Measurements from ENCODE around the gene CDH4. TPM values are rescaled to one million over a fixed set of nuclear protein-coding genes. Genes with fewer than 3 reads are reported as not detected.

CDH4 gene
- total and polyA plus RNA-seq, 2 donors (not counting 3 experiments of a cell fraction or from before 2014, with no cell fraction given), result 0.17 to 0.51 TPM

GRCh38 chr20:61733891-61734732 lies 482.1 kb downstream of the CDH4 start:
- no peak for TF ChIP-seq CTCF (IDR thresholded peaks at IDR 0.05; ENCODE audit: extremely low read depth in 1 of 2, insufficient read depth in 1 of 2, low read depth in 1 of 2, low read length in 2 of 2)
- TF ChIP-seq POLR2AphosphoS5 (IDR thresholded peaks at IDR 0.05; ENCODE audit: insufficient read depth, low read depth, low read length), result no peak
- no peak for TF ChIP-seq EZH2 (IDR thresholded peaks at IDR 0.05; ENCODE audit: borderline replicate concordance, low read depth, low read length, severe bottlenecking)
- TF ChIP-seq MAX (IDR thresholded peaks at IDR 0.05; ENCODE audit: insufficient read depth, insufficient read length), result no peak
- TF ChIP-seq JUN (IDR thresholded peaks at IDR 0.05; ENCODE audit: borderline replicate concordance, insufficient read depth, insufficient read length, low read depth), result no peak
- TF ChIP-seq FOS (IDR thresholded peaks at IDR 0.05; ENCODE audit: borderline replicate concordance, insufficient read depth, low read length), result no peak
- no peak for TF ChIP-seq POLR2A (IDR thresholded peaks at IDR 0.05; ENCODE audit: low read depth, low read length)
- TF ChIP-seq MYC (IDR thresholded peaks at IDR 0.05; ENCODE audit: low read depth, low read length), result no peak
- no peak for TF ChIP-seq GATA2 (IDR thresholded peaks at IDR 0.05; ENCODE audit: insufficient read depth, insufficient read length, low read depth, low read length)
- no peak for FAIRE-seq
- CTCF ChIA-PET, result no interaction called here

More at GRCh38 chr20:61733891-61734732, 482.1 kb downstream of the CDH4 start:
- intact Hi-C loops (cut with micrococcal nuclease) (no loop called here), dilution Hi-C loops (cut with MboI; ENCODE audit: extremely low pct_ligation_motif_present, low sequenced_read_pairs) (no loop called here)
- BruUV-seq (replicated peaks), result no TSS peak
- Histone ChIP-seq H3K27me3 (ENCODE audit: control insufficient read depth in 2 of 2, insufficient read depth in 2 of 2, low read length in 2 of 2) (no peaks in the 10 kb centered on the region), H3K4me1 (ENCODE audit: control insufficient read depth, extremely low read depth, insufficient read depth, low read length) (no peaks in the 10 kb centered on the region), H3K36me3 (ENCODE audit: control insufficient read depth in 2 of 2, extremely low read depth in 1 of 2, insufficient read depth in 2 of 2, low read length in 2 of 2) (no peaks in the 10 kb centered on the region), H3K4me2 (ENCODE audit: insufficient read depth, low read length) (no peak overlapping the region), H3K79me2 (ENCODE audit: control insufficient read depth, insufficient read depth, low read length) (no peaks in the 10 kb centered on the region), H3K4me3 (replicated peaks in 1 of 3; ENCODE audit: insufficient read depth in 1 of 3, low read depth in 1 of 3, low read length in 3 of 3) (no peak overlapping the region), H3K9me1 (replicated peaks; ENCODE audit: control insufficient read depth, extremely low read depth, insufficient read depth, low read length) (no peaks in the 10 kb centered on the region), H3K27ac (ENCODE audit: insufficient read depth, low read depth, low read length) (no peak overlapping the region), H3K9ac (replicated peaks; ENCODE audit: extremely low read depth, insufficient read depth, low read length) (no peak overlapping the region), H3K9me3 (replicated peaks; ENCODE audit: control insufficient read depth, insufficient read depth, low read length) (peaks cover 2% of the 10 kb centered on the region), H4K20me1 (replicated peaks; ENCODE audit: control insufficient read depth, extremely low read depth, insufficient read depth, low read length) (no peaks in the 10 kb centered on the region), H2AFZ (ENCODE audit: low read depth, low read length) (no peak overlapping the region)
- POLR2A ChIA-PET, result no interaction called here
- DNase-seq (ENCODE audit: low read depth, low spot score), result no peak

Data from endothelial cell of umbilical vein (primary cell).